Measurements from ENCODE around the gene MSL3B.
A peak's percentile ranks its signal among the peaks of the same experiment; 100 is the strongest.

MSL3B gene

DNA sequence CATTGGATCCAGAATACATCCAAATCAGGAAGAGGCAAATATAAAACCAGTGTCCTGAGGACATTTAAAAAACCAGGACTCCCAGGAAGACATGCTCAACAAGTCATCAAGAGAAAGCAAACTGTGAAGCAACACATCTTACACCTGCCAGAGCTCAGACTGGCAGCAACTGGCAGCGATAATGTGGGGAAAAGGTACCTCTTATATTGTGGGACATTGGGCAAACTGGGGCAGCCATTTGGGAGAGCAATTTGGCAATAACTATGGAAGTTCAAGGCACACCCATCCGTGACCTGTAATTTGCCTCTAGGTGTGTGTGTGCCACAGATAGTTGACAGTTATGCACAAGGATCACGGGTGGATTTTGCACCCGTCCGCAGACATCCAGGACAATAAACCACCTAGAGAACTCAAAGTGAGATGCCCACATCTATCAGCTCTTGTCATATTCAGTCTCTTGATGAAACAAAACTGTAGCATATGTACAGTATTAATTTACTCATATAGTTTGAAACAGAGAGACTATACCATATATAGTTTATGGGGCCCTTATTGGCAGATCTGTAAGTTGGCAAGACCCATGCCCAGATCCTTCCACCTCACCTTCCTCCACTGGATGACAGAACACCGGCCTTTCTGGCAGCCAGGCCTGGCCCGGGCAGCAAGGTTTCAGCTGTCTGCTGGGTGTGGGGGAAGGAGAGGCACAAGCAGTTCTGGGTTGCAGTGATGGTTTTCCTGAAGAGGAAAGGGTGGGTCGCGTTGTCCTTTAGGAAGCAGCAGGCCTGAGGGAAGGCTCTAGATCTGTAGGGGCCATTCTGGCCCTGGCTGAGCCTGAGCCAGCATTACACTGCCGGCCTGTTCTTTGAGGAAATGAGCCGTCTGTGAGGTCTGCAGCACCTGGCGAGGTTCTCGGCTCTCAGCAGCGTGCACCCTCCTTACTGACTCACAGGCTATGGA, 32.7 kb downstream of the MSL3B start (continued):
- TF ChIP-seq, protein P1, sequence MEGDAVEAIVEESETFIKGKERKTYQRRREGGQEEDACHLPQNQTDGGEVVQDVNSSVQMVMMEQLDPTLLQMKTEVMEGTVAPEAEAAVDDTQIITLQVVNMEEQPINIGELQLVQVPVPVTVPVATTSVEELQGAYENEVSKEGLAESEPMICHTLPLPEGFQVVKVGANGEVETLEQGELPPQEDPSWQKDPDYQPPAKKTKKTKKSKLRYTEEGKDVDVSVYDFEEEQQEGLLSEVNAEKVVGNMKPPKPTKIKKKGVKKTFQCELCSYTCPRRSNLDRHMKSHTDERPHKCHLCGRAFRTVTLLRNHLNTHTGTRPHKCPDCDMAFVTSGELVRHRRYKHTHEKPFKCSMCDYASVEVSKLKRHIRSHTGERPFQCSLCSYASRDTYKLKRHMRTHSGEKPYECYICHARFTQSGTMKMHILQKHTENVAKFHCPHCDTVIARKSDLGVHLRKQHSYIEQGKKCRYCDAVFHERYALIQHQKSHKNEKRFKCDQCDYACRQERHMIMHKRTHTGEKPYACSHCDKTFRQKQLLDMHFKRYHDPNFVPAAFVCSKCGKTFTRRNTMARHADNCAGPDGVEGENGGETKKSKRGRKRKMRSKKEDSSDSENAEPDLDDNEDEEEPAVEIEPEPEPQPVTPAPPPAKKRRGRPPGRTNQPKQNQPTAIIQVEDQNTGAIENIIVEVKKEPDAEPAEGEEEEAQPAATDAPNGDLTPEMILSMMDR (IDR thresholded peaks at IDR 0.05 in 2 of 3, conservative IDR thresholded peaks at IDR 0.05 in 1 of 3; ENCODE audit: borderline replicate concordance in 1 of 3, insufficient read depth in 1 of 3, low read depth in 2 of 3, low read length in 2 of 3), result no peak
- TF ChIP-seq, protein P2, sequence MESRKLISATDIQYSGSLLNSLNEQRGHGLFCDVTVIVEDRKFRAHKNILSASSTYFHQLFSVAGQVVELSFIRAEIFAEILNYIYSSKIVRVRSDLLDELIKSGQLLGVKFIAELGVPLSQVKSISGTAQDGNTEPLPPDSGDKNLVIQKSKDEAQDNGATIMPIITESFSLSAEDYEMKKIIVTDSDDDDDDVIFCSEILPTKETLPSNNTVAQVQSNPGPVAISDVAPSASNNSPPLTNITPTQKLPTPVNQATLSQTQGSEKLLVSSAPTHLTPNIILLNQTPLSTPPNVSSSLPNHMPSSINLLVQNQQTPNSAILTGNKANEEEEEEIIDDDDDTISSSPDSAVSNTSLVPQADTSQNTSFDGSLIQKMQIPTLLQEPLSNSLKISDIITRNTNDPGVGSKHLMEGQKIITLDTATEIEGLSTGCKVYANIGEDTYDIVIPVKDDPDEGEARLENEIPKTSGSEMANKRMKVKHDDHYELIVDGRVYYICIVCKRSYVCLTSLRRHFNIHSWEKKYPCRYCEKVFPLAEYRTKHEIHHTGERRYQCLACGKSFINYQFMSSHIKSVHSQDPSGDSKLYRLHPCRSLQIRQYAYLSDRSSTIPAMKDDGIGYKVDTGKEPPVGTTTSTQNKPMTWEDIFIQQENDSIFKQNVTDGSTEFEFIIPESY (IDR thresholded peaks at IDR 0.05; ENCODE audit: extremely low read depth, insufficient replicate concordance, low read length), result no peak
- no peak for TF ChIP-seq JUND (IDR thresholded peaks at IDR 0.05)
- no peak for TF ChIP-seq SRF (IDR thresholded peaks at IDR 0.05; ENCODE audit: low read depth)
- TF ChIP-seq SIN3A (IDR thresholded peaks at IDR 0.05; ENCODE audit: low read depth), result no peak
- TF ChIP-seq CEBPB (IDR thresholded peaks at IDR 0.05; ENCODE audit: low read depth), result no peak

DNA sequence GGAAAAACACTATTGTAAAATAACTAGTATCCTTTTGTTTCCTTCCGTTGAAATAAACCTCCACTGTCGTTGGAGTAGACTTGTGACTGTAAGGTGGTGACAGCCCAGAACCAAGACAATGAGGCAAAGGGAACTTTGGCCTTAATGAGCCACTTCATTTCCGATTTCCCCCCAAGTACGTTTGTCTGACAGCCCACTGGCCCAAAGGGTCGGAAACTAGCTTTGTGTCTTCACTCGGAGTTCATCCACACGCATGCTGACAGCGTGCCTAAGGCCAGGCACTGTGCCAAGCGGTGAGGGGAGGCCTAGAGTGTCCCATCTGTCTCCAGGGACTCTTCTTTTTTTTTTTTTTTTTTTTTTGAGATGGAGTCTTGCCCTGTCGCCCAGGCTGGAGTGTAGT, 34.8 kb downstream of the MSL3B start:
- BruUV-seq (replicated peaks), result TSS peak; percentile 19
- no peak overlapping the region for H3K27ac ChIP-seq (ENCODE audit: low read depth, low read length)
- ChIA-PET POLR2A (no interaction called here), RAD21 (ENCODE audit: low non-redundant PET in 1 of 2, low total read pairs in 2 of 2, uncharacterized antibody in 2 of 2, unreplicated experiment in 2 of 2) (no interaction called here), CTCF (interaction anchor here (1.0 to 1.8 kb wide), 2 partner anchors 429 to 582 kb away, joined by 3 to 5 read pairs; partner anchors contain the start of gene ATG16L1)
- no peak overlapping the region for H2AFZ ChIP-seq (ENCODE audit: low read depth, low read length, poor library complexity, severe bottlenecking)
- H3K4me3 ChIP-seq (replicated peaks in 1 of 2; ENCODE audit: low read depth in 1 of 2, low read length in 2 of 2), result no peak overlapping the region
- no peak overlapping the region for H3K9ac ChIP-seq (ENCODE audit: low read length)
- no peak for TF ChIP-seq RAD21 (IDR thresholded peaks at IDR 0.05; ENCODE audit: low read depth)
- no peak for TF ChIP-seq TCF7L2 (IDR thresholded peaks at IDR 0.05; ENCODE audit: borderline replicate concordance, extremely low read depth, insufficient read depth, insufficient read length)
- TF ChIP-seq POLR2AphosphoS5 (IDR thresholded peaks at IDR 0.05; ENCODE audit: low read depth, low read length), result peak; percentile 7; the same call in 1 of the 2 replicates
- H3K9me2 ChIP-seq (ENCODE audit: insufficient read depth), result no peaks in the 10 kb centered on the region
- intact Hi-C loops (cut with micrococcal nuclease), result loop anchor here (10.0 kb wide), 1 partner anchor 349 kb away; no protein-coding TSS in a partner anchor
- no peaks in the 10 kb centered on the region for H3K27me3 ChIP-seq (ENCODE audit: insufficient read depth, low read length)
- H3K79me2 ChIP-seq (ENCODE audit: insufficient read depth, low read length), result peaks cover 41% of the 10 kb centered on the region
- no peaks in the 10 kb centered on the region for H3K9me3 ChIP-seq (ENCODE audit: control insufficient read depth in 1 of 2, insufficient read depth in 1 of 2, low read depth in 1 of 2, low read length in 2 of 2)
- ATAC-seq (no peak), DNase-seq (ENCODE audit: low read depth, low spot score) (no peak)
- peaks cover 30 to 35% of the 10 kb centered on the region in 2 experiments for H3K36me3 ChIP-seq (ENCODE audit: control insufficient read depth in 1 of 2, insufficient read depth in 2 of 2, low read length in 2 of 2)
- no peak overlapping the region for H3K4me2 ChIP-seq (ENCODE audit: low read length)
- H3K4me1 ChIP-seq (ENCODE audit: control insufficient read depth in 1 of 2, insufficient read depth in 2 of 2, low read length in 2 of 2), result no peaks in the 10 kb centered on the region
- H4K20me1 ChIP-seq (ENCODE audit: insufficient read depth), result peaks cover 9% of the 10 kb centered on the region; the same call in 1 of the 2 replicates

Data from HCT116 (cell line).